ENCODE measurements around the gene C6orf47.

C6orf47 gene

DNA sequence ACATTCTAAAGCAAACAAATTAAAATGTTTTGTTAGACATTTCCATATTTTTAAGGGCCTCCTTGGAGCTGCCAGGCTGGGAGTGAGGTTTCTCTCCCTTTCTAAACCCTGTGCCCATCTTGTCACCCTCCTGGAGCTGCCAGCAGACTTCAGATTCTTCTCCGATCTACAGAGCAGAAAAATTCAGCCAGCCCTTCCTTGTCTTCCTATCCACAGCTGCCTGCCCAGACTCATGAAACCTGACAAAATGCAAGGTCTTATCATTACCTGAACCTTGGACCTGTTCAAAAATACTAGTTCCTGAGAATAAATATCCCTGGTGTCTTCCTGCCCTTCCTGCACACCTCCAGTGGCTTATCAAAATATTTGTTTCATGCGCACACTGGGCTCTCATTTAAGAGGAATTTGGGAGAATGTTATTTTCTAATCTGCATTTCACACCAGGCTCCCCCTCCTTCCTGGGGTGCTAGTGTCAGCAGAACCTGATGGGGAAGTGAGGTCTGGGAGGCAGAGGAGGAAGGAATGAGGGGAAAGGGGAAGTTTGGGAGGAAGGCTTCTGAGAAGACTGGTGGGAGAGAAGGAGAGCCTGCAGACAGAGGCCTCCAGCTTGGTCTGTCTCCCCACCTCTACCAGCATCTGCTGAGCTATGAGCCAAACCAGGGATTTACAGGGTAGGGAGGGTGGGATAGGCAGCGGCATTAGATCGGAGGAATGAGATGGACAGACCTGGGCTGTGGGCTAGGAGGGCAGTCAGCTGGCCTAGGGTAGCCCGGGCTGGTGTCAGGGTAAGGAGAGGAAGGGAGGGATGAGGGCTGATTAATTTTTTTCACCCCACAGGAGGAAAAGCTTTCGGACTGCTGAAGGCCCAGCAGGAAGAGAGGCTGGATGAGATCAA is 45.6 kb downstream of the C6orf47 start, which contains the start of gene AIF1:
Gene AIF1, plus strand, starts transcription at position 551 of the 895 bp plus-strand sequence. Its CDS starts 96 bp downstream, at position 647.
- no peak for DNase-seq (ENCODE audit: low read depth in 2 of 2)

DNA sequence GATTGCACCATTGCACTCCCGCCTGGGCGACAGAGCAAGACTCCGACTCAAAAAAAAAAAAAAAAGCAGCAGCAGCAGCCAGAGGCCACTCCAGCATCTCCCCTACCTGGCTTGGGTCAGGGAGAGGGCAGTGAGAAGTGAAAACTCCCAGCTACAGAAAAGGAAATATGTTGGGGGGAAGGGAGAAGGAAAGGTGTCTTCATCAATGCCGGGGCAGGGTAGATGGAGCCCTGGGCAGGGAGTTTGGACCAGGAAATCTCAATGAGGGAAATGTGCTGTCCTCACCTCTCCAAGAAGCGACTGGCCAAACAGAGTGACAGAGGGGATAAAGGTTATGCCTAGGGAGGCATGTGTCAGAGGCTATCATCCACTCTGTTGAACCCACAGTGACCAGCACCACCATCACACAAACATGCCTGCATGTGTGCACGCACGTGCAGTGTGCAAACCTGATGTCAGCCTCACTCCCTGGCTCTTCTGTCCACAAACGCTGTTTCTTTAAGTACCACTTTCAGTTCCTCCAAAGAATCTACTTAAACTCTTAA is 46.4 kb downstream of the C6orf47 start:
- no peak for DNase-seq (ENCODE audit: low read depth in 2 of 2)

DNA sequence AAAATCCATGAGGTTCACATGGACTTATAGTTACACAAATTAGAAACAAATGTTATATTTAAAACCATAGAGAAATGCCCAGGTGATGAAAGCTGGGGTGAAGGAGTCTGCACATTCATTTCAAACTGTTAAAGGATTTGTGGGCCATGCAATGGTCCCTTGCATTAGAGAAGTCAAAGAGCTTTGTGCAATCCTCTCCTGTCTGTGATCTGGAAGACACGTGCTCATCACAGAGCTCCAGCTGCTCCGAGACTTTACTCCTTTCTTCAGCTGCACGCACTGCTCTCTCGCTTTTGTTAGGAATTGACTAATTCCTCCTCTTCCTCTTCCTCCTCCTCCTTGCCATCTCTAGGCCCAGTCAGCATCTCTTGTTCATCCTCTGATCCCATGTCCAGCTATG is 49.6 kb downstream of the C6orf47 start:
- DNase-seq (ENCODE audit: low read depth in 2 of 2) = no peak

- no peak for DNase-seq (ENCODE audit: low read depth in 2 of 2)
Measured at GRCh38 chr6:31609519-31610406, 50.8 kb downstream of the C6orf47 start.
